ENCODE data around the gene NSD1.

NSD1 gene

GRCh38 chr5:177183766-177184360 is 50.3 kb downstream of the NSD1 start:
- no peak for TF ChIP-seq FOXP2 (optimal IDR thresholded peaks at IDR 0.05; ENCODE audit: borderline replicate concordance, extremely low read depth, extremely low read length, insufficient read depth)
- no peak for TF ChIP-seq SIN3A (IDR thresholded peaks at IDR 0.05; ENCODE audit: borderline replicate concordance, insufficient read depth, low read length)
- no peak for TF ChIP-seq POLR2AphosphoS5 (IDR thresholded peaks at IDR 0.05; ENCODE audit: low read depth, low read length)
- TF ChIP-seq, protein P1, sequence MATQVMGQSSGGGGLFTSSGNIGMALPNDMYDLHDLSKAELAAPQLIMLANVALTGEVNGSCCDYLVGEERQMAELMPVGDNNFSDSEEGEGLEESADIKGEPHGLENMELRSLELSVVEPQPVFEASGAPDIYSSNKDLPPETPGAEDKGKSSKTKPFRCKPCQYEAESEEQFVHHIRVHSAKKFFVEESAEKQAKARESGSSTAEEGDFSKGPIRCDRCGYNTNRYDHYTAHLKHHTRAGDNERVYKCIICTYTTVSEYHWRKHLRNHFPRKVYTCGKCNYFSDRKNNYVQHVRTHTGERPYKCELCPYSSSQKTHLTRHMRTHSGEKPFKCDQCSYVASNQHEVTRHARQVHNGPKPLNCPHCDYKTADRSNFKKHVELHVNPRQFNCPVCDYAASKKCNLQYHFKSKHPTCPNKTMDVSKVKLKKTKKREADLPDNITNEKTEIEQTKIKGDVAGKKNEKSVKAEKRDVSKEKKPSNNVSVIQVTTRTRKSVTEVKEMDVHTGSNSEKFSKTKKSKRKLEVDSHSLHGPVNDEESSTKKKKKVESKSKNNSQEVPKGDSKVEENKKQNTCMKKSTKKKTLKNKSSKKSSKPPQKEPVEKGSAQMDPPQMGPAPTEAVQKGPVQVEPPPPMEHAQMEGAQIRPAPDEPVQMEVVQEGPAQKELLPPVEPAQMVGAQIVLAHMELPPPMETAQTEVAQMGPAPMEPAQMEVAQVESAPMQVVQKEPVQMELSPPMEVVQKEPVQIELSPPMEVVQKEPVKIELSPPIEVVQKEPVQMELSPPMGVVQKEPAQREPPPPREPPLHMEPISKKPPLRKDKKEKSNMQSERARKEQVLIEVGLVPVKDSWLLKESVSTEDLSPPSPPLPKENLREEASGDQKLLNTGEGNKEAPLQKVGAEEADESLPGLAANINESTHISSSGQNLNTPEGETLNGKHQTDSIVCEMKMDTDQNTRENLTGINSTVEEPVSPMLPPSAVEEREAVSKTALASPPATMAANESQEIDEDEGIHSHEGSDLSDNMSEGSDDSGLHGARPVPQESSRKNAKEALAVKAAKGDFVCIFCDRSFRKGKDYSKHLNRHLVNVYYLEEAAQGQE (IDR thresholded peaks at IDR 0.05; ENCODE audit: insufficient read depth in 1 of 2, low read depth in 2 of 2, low read length in 2 of 2) = no peak
- no peak for TF ChIP-seq TAF1 (IDR thresholded peaks at IDR 0.05; ENCODE audit: borderline replicate concordance, insufficient read depth, low read length)

DNA sequence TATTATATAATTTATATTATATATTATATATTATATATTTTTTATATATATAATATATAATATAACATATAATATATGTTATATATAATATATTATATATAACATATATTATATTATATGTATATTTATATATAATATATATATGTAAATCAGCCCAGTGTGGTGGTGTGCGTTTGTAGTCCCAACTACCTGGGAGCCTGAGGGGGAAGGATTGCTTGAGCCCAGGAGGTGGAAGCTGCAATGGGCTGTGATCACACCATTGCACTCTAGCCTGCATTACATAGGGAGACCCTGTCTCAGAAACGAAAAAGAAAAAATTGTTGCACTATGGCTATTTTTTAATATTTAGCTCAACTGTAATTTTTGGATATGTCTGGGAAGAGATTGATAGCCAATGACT is 52.4 kb downstream of the NSD1 start:
- TF ChIP-seq TAF1 (IDR thresholded peaks at IDR 0.05; ENCODE audit: borderline replicate concordance, insufficient read depth, low read length) = no peak
- no peak for TF ChIP-seq SIN3A (IDR thresholded peaks at IDR 0.05; ENCODE audit: borderline replicate concordance, insufficient read depth, low read length)
- no peak for TF ChIP-seq POLR2AphosphoS5 (IDR thresholded peaks at IDR 0.05; ENCODE audit: low read depth, low read length)
- TF ChIP-seq FOXP2 (optimal IDR thresholded peaks at IDR 0.05; ENCODE audit: borderline replicate concordance, extremely low read depth, extremely low read length, insufficient read depth) = no peak
- TF ChIP-seq, protein P1 (IDR thresholded peaks at IDR 0.05; ENCODE audit: insufficient read depth in 1 of 2, low read depth in 2 of 2, low read length in 2 of 2) = no peak

DNA sequence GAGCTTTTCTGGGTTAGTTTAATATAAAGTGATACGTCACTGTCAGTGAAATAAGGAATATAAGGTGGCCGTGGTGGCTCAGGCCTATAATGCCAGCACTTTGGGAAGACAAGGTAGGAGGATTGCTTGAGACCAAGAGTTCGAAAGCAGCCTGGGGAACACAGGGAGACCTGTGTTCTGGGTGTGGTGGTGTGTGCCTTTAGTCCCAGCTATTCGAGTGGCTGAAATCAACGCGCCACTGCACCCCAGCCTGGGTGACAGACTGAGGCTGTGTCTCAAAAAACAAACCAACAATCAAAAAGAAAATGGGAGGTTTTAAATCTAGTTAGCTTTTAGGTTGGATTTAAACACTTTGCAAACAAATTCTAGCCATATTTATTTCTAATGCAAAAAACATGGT is 53.1 kb downstream of the NSD1 start:
- no peak for TF ChIP-seq FOXP2 (optimal IDR thresholded peaks at IDR 0.05; ENCODE audit: borderline replicate concordance, extremely low read depth, extremely low read length, insufficient read depth)
- TF ChIP-seq TAF1 (IDR thresholded peaks at IDR 0.05; ENCODE audit: borderline replicate concordance, insufficient read depth, low read length) = no peak
- no peak for TF ChIP-seq POLR2AphosphoS5 (IDR thresholded peaks at IDR 0.05; ENCODE audit: low read depth, low read length)
- TF ChIP-seq SIN3A (IDR thresholded peaks at IDR 0.05; ENCODE audit: borderline replicate concordance, insufficient read depth, low read length) = no peak

GRCh38 chr5:177188775-177189174 is 55.2 kb downstream of the NSD1 start:
- no peak for TF ChIP-seq FOXP2 (optimal IDR thresholded peaks at IDR 0.05; ENCODE audit: borderline replicate concordance, extremely low read depth, extremely low read length, insufficient read depth)

- no peak for TF ChIP-seq TAF1 (IDR thresholded peaks at IDR 0.05; ENCODE audit: borderline replicate concordance, insufficient read depth, low read length)
- TF ChIP-seq POLR2AphosphoS5 (IDR thresholded peaks at IDR 0.05; ENCODE audit: low read depth, low read length) = no peak
- no peak for TF ChIP-seq FOXP2 (optimal IDR thresholded peaks at IDR 0.05; ENCODE audit: borderline replicate concordance, extremely low read depth, extremely low read length, insufficient read depth)
- no peak for TF ChIP-seq SIN3A (IDR thresholded peaks at IDR 0.05; ENCODE audit: borderline replicate concordance, insufficient read depth, low read length)
- TF ChIP-seq, protein P1 (IDR thresholded peaks at IDR 0.05; ENCODE audit: insufficient read depth in 1 of 2, low read depth in 2 of 2, low read length in 2 of 2) = no peak
Observed at GRCh38 chr5:177189416-177189815, 55.8 kb downstream of the NSD1 start.

DNA sequence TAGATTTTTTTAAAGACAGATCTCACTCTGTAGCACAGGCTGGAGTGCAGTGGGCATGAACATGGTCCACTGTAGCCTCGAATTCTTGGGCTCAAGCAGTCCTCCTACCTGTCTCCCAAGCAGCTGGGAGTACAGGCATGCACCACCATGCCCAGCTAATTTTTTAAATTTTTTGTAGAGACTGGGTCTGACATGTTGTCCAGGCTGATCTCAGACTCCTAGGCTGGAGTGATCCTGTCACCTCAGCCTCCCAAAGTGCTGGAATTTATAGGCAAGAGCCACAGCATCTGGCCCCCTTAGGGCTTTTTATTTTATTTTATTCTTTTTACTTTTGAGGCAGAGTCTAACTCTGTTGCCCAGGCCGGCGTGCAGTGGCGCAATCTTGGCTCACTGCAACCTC is 56.4 kb downstream of the NSD1 start:
- TF ChIP-seq, protein P1 (IDR thresholded peaks at IDR 0.05; ENCODE audit: insufficient read depth in 1 of 2, low read depth in 2 of 2, low read length in 2 of 2) = no peak
- no peak for TF ChIP-seq POLR2AphosphoS5 (IDR thresholded peaks at IDR 0.05; ENCODE audit: low read depth, low read length)
- TF ChIP-seq FOXP2 (optimal IDR thresholded peaks at IDR 0.05; ENCODE audit: borderline replicate concordance, extremely low read depth, extremely low read length, insufficient read depth) = no peak
- no peak for TF ChIP-seq TAF1 (IDR thresholded peaks at IDR 0.05; ENCODE audit: borderline replicate concordance, insufficient read depth, low read length)
- TF ChIP-seq SIN3A (IDR thresholded peaks at IDR 0.05; ENCODE audit: borderline replicate concordance, insufficient read depth, low read length) = no peak

All from PFSK-1 (cell line).